Peyer's patch (tissue), 4 donors: ENCODE data around the gene CASKIN2. TPM values are rescaled to one million over a fixed set of nuclear protein-coding genes. Genes with fewer than 3 reads are reported as not detected.

Source experiments
- DNase-seq, 3 donors: peaks; one replicate each; pipeline ENCODE4 v3.0.0-alpha.2; 2017 to 2019
- H3K27ac ChIP-seq, 4 donors: fragments of 200-600 bp; sonication (generic); one replicate each; pipeline ENCODE4 v1.5.1; 2016 to 2019
- H3K27me3 ChIP-seq, 2 donors: fragments of 200-600 bp; sonication (generic); one replicate each; pipeline ENCODE4 v1.5.1; 2019
- H3K36me3 ChIP-seq, 3 donors: fragments of 200-600 bp; sonication (generic); one replicate each; pipeline ENCODE4 v1.5.1; 2016 to 2019
- H3K4me1 ChIP-seq, 4 donors: fragments of 200-600 bp; sonication (generic); one replicate each; pipeline ENCODE4 v1.5.1; 2016 to 2019
- H3K4me3 ChIP-seq, 4 donors: fragments of 200-600 bp; sonication (generic); 1 replicate in 3 of 4; 2 replicates in 1 of 4; pipeline ENCODE4 v1.5.1; 2016 to 2019; ENCODE audit warnings: mild to moderate bottlenecking in 1 of 4
- H3K9me3 ChIP-seq, 4 donors: fragments of 200-600 bp; sonication (generic); one replicate each; pipeline ENCODE4 v1.5.1; 2016 to 2019; ENCODE audit warnings: mild to moderate bottlenecking in 1 of 4
- POLR2A ChIP-seq, 2 donors: fragments of 450-650 bp; IDR thresholded peaks; one replicate each; pipeline ENCODE4 v1.5.1; 2017; ENCODE audit warnings: antibody characterized with exemption in 2 of 2, mild to moderate bottlenecking in 2 of 2, moderate library complexity in 2 of 2
- total RNA-seq, 4 donors: library from RNA; depleted of rRNA; stranded (reverse); fragments of >200 nt; gene quantifications; one replicate each; pipeline ENCODE4 v1.1.0, GENCODE V29; 2016
- TF ChIP-seq, protein P1 (sequence below), 6 experiments: fragments of 450-650 bp in 4 of 6; fragments of 200-600 bp in 2 of 6; sonication (generic) in 1 of 6; IDR thresholded peaks; one replicate each; pipeline ENCODE4 v1.5.1; 2017 to 2019; ENCODE audit warnings: antibody characterized with exemption in 6 of 6, mild to moderate bottlenecking in 3 of 6, moderate library complexity in 1 of 6

CASKIN2 gene
- total RNA-seq, 4 donors from 2014 or later, result 12.4 to 24.0 (median 17.3) TPM

DNA sequence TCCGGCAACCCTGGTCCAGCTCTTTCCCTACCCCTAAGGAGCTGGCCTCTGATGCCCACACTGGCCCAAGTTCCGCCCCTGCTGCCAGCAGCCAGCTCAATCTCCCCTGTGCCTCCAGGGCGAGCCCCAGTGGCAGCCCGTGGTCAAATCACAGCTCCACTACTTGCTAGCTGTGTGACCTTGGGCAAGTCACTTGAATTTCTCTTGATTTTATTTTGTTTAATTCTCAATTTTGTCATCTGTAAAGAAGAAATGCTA lies 10.3 kb downstream of the CASKIN2 start:
- Histone ChIP-seq H3K36me3 (peaks cover 0 to 67% (median 0%) of the 10 kb centered on the region in 3 donors), H3K27me3 (no peaks in the 10 kb centered on the region), H3K4me1 (peaks cover 0 to 20% (median 0%) of the 10 kb centered on the region in 4 donors)

GRCh38 chr17:75504347-75505151 lies 10.8 kb downstream of the CASKIN2 start:
- no peaks in the 10 kb centered on the region for H3K9me3 ChIP-seq
- H3K4me3 ChIP-seq, result no peak overlapping the region
- H3K27me3 ChIP-seq, result no peaks in the 10 kb centered on the region
- peaks cover 0 to 70% (median 0%) of the 10 kb centered on the region in 3 donors for H3K36me3 ChIP-seq
- peak; percentile 63 to 79 (median 72) for DNase-seq
- peak overlapping the region in 1 of 4 donors; percentile 19 for H3K27ac ChIP-seq
- TF ChIP-seq, protein P1, sequence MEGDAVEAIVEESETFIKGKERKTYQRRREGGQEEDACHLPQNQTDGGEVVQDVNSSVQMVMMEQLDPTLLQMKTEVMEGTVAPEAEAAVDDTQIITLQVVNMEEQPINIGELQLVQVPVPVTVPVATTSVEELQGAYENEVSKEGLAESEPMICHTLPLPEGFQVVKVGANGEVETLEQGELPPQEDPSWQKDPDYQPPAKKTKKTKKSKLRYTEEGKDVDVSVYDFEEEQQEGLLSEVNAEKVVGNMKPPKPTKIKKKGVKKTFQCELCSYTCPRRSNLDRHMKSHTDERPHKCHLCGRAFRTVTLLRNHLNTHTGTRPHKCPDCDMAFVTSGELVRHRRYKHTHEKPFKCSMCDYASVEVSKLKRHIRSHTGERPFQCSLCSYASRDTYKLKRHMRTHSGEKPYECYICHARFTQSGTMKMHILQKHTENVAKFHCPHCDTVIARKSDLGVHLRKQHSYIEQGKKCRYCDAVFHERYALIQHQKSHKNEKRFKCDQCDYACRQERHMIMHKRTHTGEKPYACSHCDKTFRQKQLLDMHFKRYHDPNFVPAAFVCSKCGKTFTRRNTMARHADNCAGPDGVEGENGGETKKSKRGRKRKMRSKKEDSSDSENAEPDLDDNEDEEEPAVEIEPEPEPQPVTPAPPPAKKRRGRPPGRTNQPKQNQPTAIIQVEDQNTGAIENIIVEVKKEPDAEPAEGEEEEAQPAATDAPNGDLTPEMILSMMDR (IDR thresholded peaks at IDR 0.05), result peak; percentile 38 to 72 (median 62)
- TF ChIP-seq POLR2A (IDR thresholded peaks at IDR 0.05), result no peak
- peaks cover 0 to 15% (median 0%) of the 10 kb centered on the region in 4 donors for H3K4me1 ChIP-seq

More for the DNA sequence above, 10.3 kb downstream of the CASKIN2 start:
- Histone ChIP-seq H3K27ac (no peak overlapping the region), H3K9me3 (no peaks in the 10 kb centered on the region), H3K4me3 (no peak overlapping the region)
- TF ChIP-seq POLR2A (IDR thresholded peaks at IDR 0.05), result no peak
- no peak for DNase-seq

- Histone ChIP-seq H3K36me3 (peaks cover 0 to 74% (median 0%) of the 10 kb centered on the region in 3 donors), H3K27ac (no peak overlapping the region)
- no peak for DNase-seq
These were observed 11.4 kb downstream of the CASKIN2 start for GRCh38 chr17:75503976-75504346.

GRCh38 chr17:75503337-75503950 lies 11.9 kb downstream of the CASKIN2 start:
- TF ChIP-seq POLR2A (IDR thresholded peaks at IDR 0.05), result no peak
- TF ChIP-seq, protein P1 (IDR thresholded peaks at IDR 0.05), result no peak
- no peak for DNase-seq
- Histone ChIP-seq H3K9me3 (no peaks in the 10 kb centered on the region), H3K27me3 (no peaks in the 10 kb centered on the region), H3K4me3 (no peak overlapping the region), H3K36me3 (peaks cover 0 to 79% (median 0%) of the 10 kb centered on the region in 3 donors), H3K27ac (no peak overlapping the region), H3K4me1 (peaks cover 0 to 6% (median 0%) of the 10 kb centered on the region in 4 donors)

More at GRCh38 chr17:75503976-75504346, 11.4 kb downstream of the CASKIN2 start:
- no peaks in the 10 kb centered on the region for H3K27me3 ChIP-seq
- H3K9me3 ChIP-seq, result no peaks in the 10 kb centered on the region
- H3K4me1 ChIP-seq, result peaks cover 0 to 9% (median 0%) of the 10 kb centered on the region in 4 donors
- TF ChIP-seq, protein P1 (IDR thresholded peaks at IDR 0.05), result no peak
- no peak for TF ChIP-seq POLR2A (IDR thresholded peaks at IDR 0.05)
- no peak overlapping the region for H3K4me3 ChIP-seq

- H3K4me3 ChIP-seq, result no peak overlapping the region
- peaks cover 0 to 6% (median 0%) of the 10 kb centered on the region in 4 donors for H3K4me1 ChIP-seq
- H3K27me3 ChIP-seq, result no peaks in the 10 kb centered on the region
- TF ChIP-seq POLR2A (IDR thresholded peaks at IDR 0.05), result no peak
- TF ChIP-seq, protein P1 (IDR thresholded peaks at IDR 0.05), result no peak
- H3K36me3 ChIP-seq, result peaks cover 0 to 83% (median 0%) of the 10 kb centered on the region in 3 donors
- DNase-seq, result no peak
- H3K27ac ChIP-seq, result no peak overlapping the region
- H3K9me3 ChIP-seq, result no peaks in the 10 kb centered on the region
These were observed 12.5 kb downstream of the CASKIN2 start for GRCh38 chr17:75502721-75503329.
